H1 (cell line): Measurements from ENCODE around the gene CCNK. TPM values are rescaled to one million over a fixed set of nuclear protein-coding genes. Genes with fewer than 3 reads are reported as not detected.

Experiments used
- CTCF ChIA-PET: fragments of 300-600 bp; sonication (Branson Sonifier 250); formaldehyde crosslinking; loops from one replicate; lab custom pipeline; 2021; ENCODE audit not compliant: partially characterized antibody; lab: Charles Lee
- POLR2A ChIA-PET: fragments of 300-600 bp; sonication (Branson Sonifier 250); formaldehyde crosslinking; loops from one replicate; lab custom pipeline; 2021; ENCODE audit warnings: inconsistent platforms; ENCODE audit not compliant: partially characterized antibody; lab: Charles Lee
- DNase-seq, 2 experiments: peaks; one replicate each; pipeline versions ENCODE4 v3.0.0 to v3.0.0-alpha.2; 2010 to 2022; ENCODE audit warnings: low spot score in 2 of 2, low read depth in 1 of 2, mixed read lengths in 1 of 2
- FAIRE-seq: peaks from 2 replicates; lab custom pipeline; 2011; peaks lifted over from hg19 to GRCh38; lab: Jason Lieb, UNC
- H2AFZ ChIP-seq: 2 replicates; pipeline ENCODE4 v1.8.1; 2012; ENCODE audit warnings: low read length, inconsistent platforms
- H2AK5ac ChIP-seq: 2 replicates; pipeline ENCODE4 v1.6.1; 2013; ENCODE audit warnings: low read depth, low read length
- H2BK120ac ChIP-seq: replicated peaks from 2 replicates; pipeline ENCODE3; 2013; ENCODE audit warnings: low read depth, low read length, inconsistent platforms
- H2BK12ac ChIP-seq: 2 replicates; pipeline ENCODE4 v1.6.1; 2013; ENCODE audit warnings: low read depth, low read length
- H2BK15ac ChIP-seq: 2 replicates; pipeline ENCODE4 v1.6.1; 2013; ENCODE audit warnings: low read length
- H2BK20ac ChIP-seq: 2 replicates; pipeline ENCODE4 v1.6.1; 2013; ENCODE audit warnings: low read length
- H2BK5ac ChIP-seq: 2 replicates; pipeline ENCODE4 v1.6.1; 2013; ENCODE audit warnings: low read depth, low read length
- H3K14ac ChIP-seq: 2 replicates; pipeline ENCODE4 v1.6.1; 2013; ENCODE audit warnings: inconsistent platforms; ENCODE audit not compliant: insufficient read length
- H3K18ac ChIP-seq: 2 replicates; pipeline ENCODE4 v1.6.1; 2013; ENCODE audit warnings: low read length; ENCODE audit errors: extremely low read depth
- H3K23ac ChIP-seq: 2 replicates; pipeline ENCODE4 v1.6.1; 2013; ENCODE audit warnings: inconsistent platforms; ENCODE audit not compliant: insufficient read length
- H3K23me2 ChIP-seq: 2 replicates; pipeline ENCODE4 v1.6.1; 2013; ENCODE audit warnings: low read depth, low read length
- H3K27ac ChIP-seq: 2 replicates; pipeline ENCODE4 v1.6.1; 2011; ENCODE audit warnings: low read depth, low read length, inconsistent platforms
- H3K27me3 ChIP-seq, 4 experiments: replicated peaks in 1 of 4; 1 replicate in 1 of 4; 2 replicates in 3 of 4; pipeline versions ENCODE4 v1.6.1 to v1.8.1; 2011 to 2013; ENCODE audit warnings: low read length in 3 of 4, mild to moderate bottlenecking in 3 of 4, inconsistent platforms in 2 of 4, mixed read lengths in 2 of 4, moderate library complexity in 1 of 4; ENCODE audit not compliant: control insufficient read depth in 3 of 4, insufficient read depth in 3 of 4; ENCODE audit errors: extremely low read depth in 1 of 4
- H3K36me3 ChIP-seq, 4 experiments: 2 replicates each; pipeline versions ENCODE4 v1.6.1 to v1.8.1; 2011 to 2013; ENCODE audit warnings: mild to moderate bottlenecking in 4 of 4, low read length in 3 of 4, moderate library complexity in 2 of 4, control low read depth in 1 of 4, inconsistent platforms in 1 of 4; ENCODE audit not compliant: insufficient read depth in 4 of 4, control insufficient read depth in 2 of 4
- H3K4ac ChIP-seq: replicated peaks from 2 replicates; pipeline ENCODE3; 2013; ENCODE audit warnings: low read length, low read depth, mixed read lengths, inconsistent platforms; ENCODE audit not compliant: insufficient read length
- H3K4me1 ChIP-seq, 4 experiments: replicated peaks in 1 of 4; 1 replicate in 1 of 4; 2 replicates in 3 of 4; pipeline versions ENCODE4 v1.6.1 to v1.8.1; 2011 to 2013; ENCODE audit warnings: low read length in 3 of 4, inconsistent platforms in 2 of 4, mixed read lengths in 1 of 4; ENCODE audit not compliant: insufficient read depth in 4 of 4, control insufficient read depth in 3 of 4
- H3K4me2 ChIP-seq, 2 experiments: 2 replicates each; pipeline versions ENCODE4 v1.6.1 to v1.8.1; 2011 to 2013; ENCODE audit warnings: low read depth in 2 of 2, low read length in 2 of 2, control low read depth in 1 of 2, inconsistent platforms in 1 of 2, mild to moderate bottlenecking in 1 of 2; ENCODE audit not compliant: insufficient read depth in 1 of 2
- H3K4me3 ChIP-seq, 4 experiments: fragments of 200-600, 300-600 bp in 1 of 4; sonication (generic), shearing (Covaris generic), sonication (Bioruptor Twin) in 1 of 4; 2 replicates each; pipeline versions ENCODE4 v1.5.1 to v1.8.1; 2011 to 2016; ENCODE audit warnings: low read length in 4 of 4, low read depth in 3 of 4, control low read depth in 2 of 4, inconsistent platforms in 2 of 4, mild to moderate bottlenecking in 2 of 4, mixed read lengths in 1 of 4, moderate library complexity in 1 of 4; ENCODE audit not compliant: insufficient read depth in 2 of 4; ENCODE audit errors: extremely low read depth in 1 of 4
- H3K56ac ChIP-seq: replicated peaks from 2 replicates; pipeline ENCODE3; 2013; ENCODE audit warnings: low read depth, mild to moderate bottlenecking, mixed read lengths, low read length, inconsistent platforms; ENCODE audit not compliant: insufficient read length
- H3K79me1 ChIP-seq: 2 replicates; pipeline ENCODE4 v1.6.1; 2013; ENCODE audit warnings: low read depth, low read length, control low read depth
- H3K79me2 ChIP-seq, 2 experiments: 2 replicates each; pipeline versions ENCODE4 v1.6.1 to v1.8.1; 2012 to 2013; ENCODE audit warnings: low read length in 2 of 2, mild to moderate bottlenecking in 2 of 2, inconsistent platforms in 1 of 2; ENCODE audit not compliant: insufficient read depth in 2 of 2, control insufficient read depth in 1 of 2
- H3K9ac ChIP-seq, 4 experiments: replicated peaks in 1 of 4; 1 replicate in 1 of 4; 2 replicates in 3 of 4; pipeline versions ENCODE4 v1.6.1 to v1.8.1; 2011 to 2013; ENCODE audit warnings: low read depth in 3 of 4, low read length in 3 of 4, control low read depth in 2 of 4, mild to moderate bottlenecking in 2 of 4, moderate library complexity in 2 of 4, inconsistent platforms in 1 of 4; ENCODE audit errors: extremely low read depth in 1 of 4
- H3K9me3 ChIP-seq, 2 experiments: 2 replicates each; pipeline versions ENCODE4 v1.6.1 to v1.8.1; 2012 to 2013; ENCODE audit warnings: mild to moderate bottlenecking in 2 of 2, moderate library complexity in 2 of 2, control low read depth in 1 of 2, inconsistent platforms in 1 of 2, low read depth in 1 of 2, low read length in 1 of 2, mixed read lengths in 1 of 2; ENCODE audit not compliant: insufficient read depth in 2 of 2
- H4K20me1 ChIP-seq, 2 experiments: replicated peaks in 1 of 2; 2 replicates each; pipeline versions ENCODE3 to v1.8.1; 2011 to 2013; ENCODE audit warnings: inconsistent platforms in 2 of 2, low read length in 2 of 2, mild to moderate bottlenecking in 1 of 2; ENCODE audit not compliant: insufficient read depth in 2 of 2, control insufficient read depth in 1 of 2
- H4K5ac ChIP-seq: 2 replicates; pipeline ENCODE4 v1.6.1; 2013; ENCODE audit warnings: low read length, low read depth, mixed read lengths, inconsistent platforms; ENCODE audit not compliant: insufficient read length
- H4K8ac ChIP-seq: 2 replicates; pipeline ENCODE4 v1.8.0; 2013; ENCODE audit warnings: mild to moderate bottlenecking, moderate library complexity, low read length, inconsistent platforms; ENCODE audit not compliant: insufficient read depth; ENCODE audit errors: extremely low read depth
- H4K91ac ChIP-seq: replicated peaks from 2 replicates; pipeline ENCODE3; 2013; ENCODE audit warnings: low read length, mixed read lengths, inconsistent platforms; ENCODE audit not compliant: insufficient read length
- ATF3 ChIP-seq: IDR thresholded peaks from 2 replicates; pipeline ENCODE4 v1.6.1; 2011; ENCODE audit warnings: low read depth, mild to moderate bottlenecking, low read length; ENCODE audit not compliant: insufficient read depth
- CBX5 ChIP-seq: fragments of 300-800, 300-1000 bp; sonication (generic); IDR thresholded peaks from 2 replicates; pipeline ENCODE4 v1.7.1; 2016; ENCODE audit warnings: antibody characterized with exemption, low read length, low read depth
- EZH2 ChIP-seq: fragments of 200-600 bp; sonication (generic); IDR thresholded peaks from 2 replicates; pipeline ENCODE4 v1.7.1; 2012; ENCODE audit warnings: low read depth, mild to moderate bottlenecking, moderate library complexity, low read length, inconsistent platforms; ENCODE audit not compliant: severe bottlenecking
- FOSL1 ChIP-seq: IDR thresholded peaks from 2 replicates; pipeline ENCODE4 v1.6.1; 2011; ENCODE audit warnings: mild to moderate bottlenecking, low read depth, low read length, moderate library complexity; ENCODE audit not compliant: insufficient read depth
- GABPA ChIP-seq: IDR thresholded peaks from 2 replicates; pipeline ENCODE4 v1.6.1; 2011; ENCODE audit warnings: mild to moderate bottlenecking, low read length, moderate library complexity, borderline replicate concordance; ENCODE audit not compliant: insufficient read depth
- JUN ChIP-seq: IDR thresholded peaks from 2 replicates; pipeline ENCODE4 v1.6.1; 2011; ENCODE audit warnings: low read depth, mild to moderate bottlenecking, improper control_type of control experiment, low read length
- KDM4A ChIP-seq: IDR thresholded peaks from one replicate; pipeline ENCODE4 v1.7.1; 2012; ENCODE audit warnings: low read depth, mild to moderate bottlenecking, moderate library complexity, low read length, inconsistent platforms; ENCODE audit not compliant: severe bottlenecking
- POLR2A ChIP-seq, 2 experiments: IDR thresholded peaks; 1 replicate in 1 of 2; 2 replicates in 1 of 2; pipeline ENCODE4 v1.6.1; 2011; ENCODE audit warnings: low read depth in 2 of 2, low read length in 2 of 2, mild to moderate bottlenecking in 2 of 2; ENCODE audit errors: control extremely low read depth in 1 of 2
- RBBP5 ChIP-seq: IDR thresholded peaks from 2 replicates; pipeline ENCODE4 v1.7.1; 2012; ENCODE audit warnings: low read depth, mild to moderate bottlenecking, inconsistent platforms, low read length, moderate library complexity, borderline replicate concordance
- RFX5 ChIP-seq: IDR thresholded peaks from 2 replicates; pipeline ENCODE4 v1.6.1; 2011; ENCODE audit warnings: low read depth, low read length, improper control_type of control experiment, borderline replicate concordance
- SAP30 ChIP-seq: fragments of 300-600 bp; sonication (generic); IDR thresholded peaks from 2 replicates; pipeline ENCODE4 v1.7.1; 2012; ENCODE audit warnings: low read length, moderate library complexity, mild to moderate bottlenecking, inconsistent platforms; ENCODE audit not compliant: insufficient read depth, insufficient replicate concordance
- SRF ChIP-seq: IDR thresholded peaks from 2 replicates; pipeline ENCODE4 v1.6.1; 2011; ENCODE audit warnings: mild to moderate bottlenecking, low read depth, low read length, moderate library complexity
- TCF12 ChIP-seq: IDR thresholded peaks from 2 replicates; pipeline ENCODE4 v1.6.1; 2011; ENCODE audit warnings: low read depth, mild to moderate bottlenecking, low read length
- WGBS, 2 experiments: shearing (Covaris generic) in 1 of 2; methylation state at CpG; one replicate each; pipeline versions ENCODE4 v1.1.6 to v1.1.7; 2013 to 2015; ENCODE audit warnings: low lambda C conversion rate in 2 of 2, mixed read lengths in 2 of 2, inconsistent platforms in 1 of 2, low coverage in 1 of 2, missing lambda C conversion rate in 1 of 2; ENCODE audit not compliant: insufficient replicate concordance in 2 of 2, insufficient coverage in 1 of 2, insufficient read length in 1 of 2; ENCODE audit errors: extremely low coverage in 1 of 2, missing lambda C conversion rate in 1 of 2; 5-methylcytosine and 5-hydroxymethylcytosine counted together
- polyA plus RNA-seq, 7 experiments: library from polyadenylated mRNA; depleted of rRNA in 3 of 7; stranded (reverse) in 5 of 7; unstranded in 2 of 7; fragments of >200 nt in 5 of 7; fragments of 200-250 nt in 2 of 7; gene quantifications; 1 replicate in 5 of 7; 2 replicates in 1 of 7; 4 replicates in 1 of 7; pipeline versions ENCODE4 v1.2.1 to v1.2.3, GENCODE V29; 2011 to 2013; ENCODE audit warnings: missing spikeins in 2 of 7, mixed read lengths in 2 of 7
- total RNA-seq: library from RNA; stranded (reverse); fragmentation: NEBNext Ultra II Directional; extraction: Animal tissue kit (Norgen Biotek cat#: 25700); gene quantifications from 2 replicates; pipeline ENCODE4 v1.2.1, GENCODE V29; 2021

CCNK gene
- total and polyA plus RNA-seq, 2 of the 8 experiments (the other 6 are each of a cell fraction or from before 2014, with no cell fraction given), result 10.7 to 82.7 TPM

- CTCF ChIA-PET, result interaction anchor here (0.7 to 2.6 kb wide), 8 partner anchors 52 to 137 kb away, joined by 3 to 18 read pairs (median 4); no protein-coding TSS in a partner anchor
- H3K18ac ChIP-seq, result no peak overlapping the region
- POLR2A ChIA-PET, result no interaction called here
- H3K9me3 ChIP-seq, result no peaks in the 10 kb centered on the region
- no peak overlapping the region for H3K9ac ChIP-seq
- no peak overlapping the region for H2BK12ac ChIP-seq
- no peak overlapping the region for H3K4ac ChIP-seq
- no peak overlapping the region for H2AFZ ChIP-seq
- no peak overlapping the region for H2BK5ac ChIP-seq
- no peak overlapping the region for H3K4me2 ChIP-seq
- no peak overlapping the region for H4K91ac ChIP-seq
- no peak overlapping the region for H2BK15ac ChIP-seq
- H3K56ac ChIP-seq, result no peak overlapping the region
- WGBS, 2 experiments, result 82% methylated on average over 10 of the region's 11 CpGs; no CpG with 5 or more reads in 1 of the 2 experiments
- no peak overlapping the region for H2BK120ac ChIP-seq
- no peak for FAIRE-seq
- no peak overlapping the region for H4K5ac ChIP-seq
- H4K8ac ChIP-seq, result no peak overlapping the region
- no peak for DNase-seq
- no peak overlapping the region for H3K4me3 ChIP-seq
- H2BK20ac ChIP-seq, result no peak overlapping the region
- H3K27me3 ChIP-seq, result no peaks in the 10 kb centered on the region
- H3K79me1 ChIP-seq, result peaks cover 4% of the 10 kb centered on the region; the same call in 1 of the 2 replicates
- no peak overlapping the region for H3K14ac ChIP-seq
- no peak overlapping the region for H3K23ac ChIP-seq
- H3K23me2 ChIP-seq, result 0 out of 2 replicates have a peak, but pooled peaks cover 2% of the 10 kb centered on the region
- H4K20me1 ChIP-seq, result peaks cover 3 to 5% of the 10 kb centered on the region in 2 experiments
- H3K27ac ChIP-seq, result no peak overlapping the region
- no peaks in the 10 kb centered on the region; a peak in 1 of 8 replicates for H3K36me3 ChIP-seq
- peak overlapping the region; percentile 75; the same call in 1 of the 2 replicates for H2AK5ac ChIP-seq
- H3K79me2 ChIP-seq, result peaks cover 0 to 2% of the 10 kb centered on the region in 2 experiments; a peak in 1 of 4 replicates
- peaks cover 11 to 34% (median 28%) of the 10 kb centered on the region in 4 experiments for H3K4me1 ChIP-seq
- TF ChIP-seq GABPA (no peak), TCF12 (no peak), EZH2 (no peak), RFX5 (no peak), ATF3 (no peak), JUN (no peak), CBX5 (no peak), KDM4A (no peak), SRF (no peak), POLR2A (IDR thresholded peaks at IDR 0.05; ENCODE audit: control extremely low read depth in 1 of 2, low read depth in 2 of 2, low read length in 2 of 2) (no peak), RBBP5 (no peak), FOSL1 (no peak), SAP30 (no peak)
Observed at GRCh38 chr14:99520571-99521081, 39.4 kb downstream of the CCNK start.
